HepG2 (cell line): ENCODE results near the gene SLC4A5. TPM values are rescaled to one million over a fixed set of nuclear protein-coding genes. Genes with fewer than 3 reads are reported as not detected.

Source experiments
- ATAC-seq: fragments of 200-7000 bp; cut with Tn5 transposase; 3 replicates; pipeline ENCODE4 v1.9.1; 2020; ENCODE audit warnings: mild to moderate bottlenecking, moderate library complexity
- BruUV-seq: library from RNA; stranded (reverse); fragments of 400-500 nt; replicated peaks from 2 replicates; lab custom pipeline; 2021; lab: Mats Ljungman, UMichigan
- CTCF ChIA-PET: fragments of 300-600 bp; formaldehyde crosslinking; extraction: SDS; loops from one replicate; lab custom pipeline; 2021; ENCODE audit warnings: low total read pairs, inconsistent platforms, low intra/inter-chr PET ratio; lab: Yijun Ruan, JAX
- POLR2A ChIA-PET: fragments of 350-600 bp; sonication (Branson Sonifier 250); formaldehyde crosslinking; loops from one replicate; lab custom pipeline; 2020; ENCODE audit warnings: antibody characterized with exemption, inconsistent platforms; lab: Yijun Ruan, JAX
- DNase-seq: peaks from one replicate; pipeline ENCODE4 v3.0.0-alpha.2; 2015; ENCODE audit warnings: low spot score
- FAIRE-seq: peaks from 3 replicates; lab custom pipeline; 2011; peaks lifted over from hg19 to GRCh38; lab: Jason Lieb, UNC
- H2AFZ ChIP-seq: one replicate; pipeline ENCODE4 v1.6.1; 2011; ENCODE audit warnings: low read length, inconsistent platforms
- H3K27ac ChIP-seq: fragments of 300-600 bp; 3 replicates; pipeline ENCODE4 v1.8.0; 2011; ENCODE audit warnings: mixed run types, mild to moderate bottlenecking, mixed read lengths, low read length, inconsistent platforms; ENCODE audit not compliant: insufficient read depth; ENCODE audit errors: extremely low read length
- H3K27me3 ChIP-seq, 2 experiments: fragments of 200-600 bp in 1 of 2; 2 replicates in 1 of 2; 3 replicates in 1 of 2; pipeline versions ENCODE4 v1.6.0 to v1.8.0; 2011; ENCODE audit warnings: low read length in 2 of 2, mild to moderate bottlenecking in 2 of 2, moderate library complexity in 2 of 2, inconsistent platforms in 1 of 2; ENCODE audit not compliant: insufficient read depth in 2 of 2, control insufficient read depth in 1 of 2
- H3K36me3 ChIP-seq, 2 experiments: fragments of 200-600 bp in 1 of 2; replicated peaks in 1 of 2; 2 replicates in 1 of 2; 3 replicates in 1 of 2; pipeline versions ENCODE4 v1.5.1 to v1.8.0; 2011; ENCODE audit warnings: low read length in 2 of 2, inconsistent platforms in 1 of 2; ENCODE audit not compliant: insufficient read depth in 2 of 2, control insufficient read depth in 1 of 2
- H3K4me1 ChIP-seq: 2 replicates; pipeline ENCODE4 v1.5.1; 2012; ENCODE audit warnings: low read length, inconsistent platforms; ENCODE audit not compliant: insufficient read depth
- H3K4me2 ChIP-seq: 2 replicates; pipeline ENCODE4 v1.6.0; 2011; ENCODE audit warnings: low read depth, low read length, inconsistent platforms
- H3K4me3 ChIP-seq, 3 experiments: fragments of 200-600 bp in 1 of 3; sonication (generic), shearing (Covaris generic) in 1 of 3; replicated peaks in 1 of 3; 2 replicates each; pipeline ENCODE4 v1.5.1; 2011 to 2016; ENCODE audit warnings: low read length in 3 of 3, inconsistent platforms in 2 of 3, low read depth in 2 of 3, mild to moderate bottlenecking in 2 of 3, control low read depth in 1 of 3, mixed read lengths in 1 of 3; ENCODE audit not compliant: insufficient read depth in 1 of 3
- H3K79me2 ChIP-seq: one replicate; pipeline ENCODE4 v1.6.1; 2011; ENCODE audit warnings: low read length, inconsistent platforms; ENCODE audit not compliant: insufficient read depth
- H3K9ac ChIP-seq: 2 replicates; pipeline ENCODE4 v1.6.0; 2011; ENCODE audit warnings: mild to moderate bottlenecking, low read depth, low read length, inconsistent platforms; ENCODE audit not compliant: insufficient read depth
- H3K9me3 ChIP-seq: 2 replicates; pipeline ENCODE4 v1.5.1; 2012; ENCODE audit warnings: mild to moderate bottlenecking, low read length
- H4K20me1 ChIP-seq: 2 replicates; pipeline ENCODE4 v1.6.0; 2011; ENCODE audit warnings: inconsistent platforms, mild to moderate bottlenecking, low read length, moderate library complexity; ENCODE audit not compliant: insufficient read depth
- NCOA5 ChIP-seq: sonication (generic); formaldehyde crosslinking; IDR thresholded peaks from 2 replicates; pipeline ENCODE4 v1.4.0; 2020; ENCODE audit warnings: missing genetic modification reagents
- PTBP1 ChIP-seq: fragments of 200-400 bp; formaldehyde crosslinking; IDR thresholded peaks from 2 replicates; pipeline ENCODE4 v1.6.1; 2018; ENCODE audit warnings: low read length, low read depth; ENCODE audit not compliant: poor library complexity, severe bottlenecking
- SIX1 ChIP-seq: sonication (generic); formaldehyde crosslinking; IDR thresholded peaks from 2 replicates; pipeline ENCODE4 v1.4.0; 2020; ENCODE audit warnings: missing genetic modification reagents, borderline replicate concordance
- TOPORS ChIP-seq: sonication (generic); formaldehyde crosslinking; IDR thresholded peaks from 2 replicates; pipeline ENCODE4 v1.8.0; 2023; ENCODE audit warnings: mild to moderate bottlenecking, missing genetic modification reagents
- ZMAT3 ChIP-seq: sonication (generic); formaldehyde crosslinking; conservative IDR thresholded peaks from 2 replicates; pipeline ENCODE4 v1.7.0; 2021; ENCODE audit warnings: missing genetic modification reagents
- ZNF12 ChIP-seq: sonication (generic); formaldehyde crosslinking; IDR thresholded peaks from 2 replicates; pipeline ENCODE4 v1.5.0; 2020; ENCODE audit warnings: missing genetic modification reagents
- ZNF33B ChIP-seq: sonication (generic); formaldehyde crosslinking; IDR thresholded peaks from 2 replicates; pipeline ENCODE4 v1.5.1; 2020; ENCODE audit warnings: mild to moderate bottlenecking, missing genetic modification reagents
- ZNF431 ChIP-seq: sonication (generic); formaldehyde crosslinking; IDR thresholded peaks from 2 replicates; pipeline ENCODE4 v1.9.0; 2022; ENCODE audit warnings: missing genetic modification reagents, low read depth, mild to moderate bottlenecking, borderline replicate concordance
- ZNF567 ChIP-seq: sonication (generic); formaldehyde crosslinking; IDR thresholded peaks from 2 replicates; pipeline ENCODE4 v1.8.1; 2023; ENCODE audit warnings: mild to moderate bottlenecking, missing genetic modification reagents, borderline replicate concordance
- ZNF724P ChIP-seq: sonication (generic); formaldehyde crosslinking; IDR thresholded peaks from 2 replicates; pipeline ENCODE4 v1.8.0; 2022; ENCODE audit warnings: missing genetic modification reagents, borderline replicate concordance
- ZSCAN29 ChIP-seq: sonication (generic); formaldehyde crosslinking; conservative IDR thresholded peaks from 2 replicates; pipeline ENCODE4 v1.4.0; 2020; ENCODE audit warnings: mild to moderate bottlenecking, missing genetic modification reagents
- in situ Hi-C: cut with HindIII; loops from 2 replicates; pipeline ENCODE4 v1.10.0; 2017; ENCODE audit warnings: low pct_unique_long_range_greater_than_20kb; ENCODE audit not compliant: extremely low pct_ligation_motif_present
- intact Hi-C: fragments of 100-400 bp; cut with micrococcal nuclease; formaldehyde crosslinking; loops from one replicate; pipeline ENCODE4 v1.10.0; 2022; ENCODE audit not compliant: unreplicated experiment
- polyA plus RNA-seq, 8 experiments: library from polyadenylated mRNA; depleted of rRNA in 3 of 8; stranded (reverse) in 7 of 8; unstranded in 1 of 8; fragments of >200 nt; fragmentation: Illumina TruSeq in 4 of 8; extraction: Trizol in 4 of 8; gene quantifications; 2 replicates each; pipeline versions ENCODE4 v1.2.1 to v1.2.3, GENCODE V29; 2011 to 2016; ENCODE audit warnings: low read depth in 4 of 8, missing spikeins in 1 of 8, mixed read lengths in 1 of 8; ENCODE audit not compliant: insufficient read depth in 1 of 8
- total RNA-seq, 5 experiments: library from RNA; depleted of rRNA; stranded (reverse); fragments of >200 nt; fragmentation: Illumina TruSeq; extraction: Trizol; gene quantifications; 2 replicates each; pipeline ENCODE4 v1.2.3, GENCODE V29; 2016; ENCODE audit warnings: low read depth in 1 of 5
- TF ChIP-seq, protein P1 (sequence below): sonication (generic); formaldehyde crosslinking; IDR thresholded peaks from 2 replicates; pipeline ENCODE4 v1.8.0; 2022; ENCODE audit warnings: missing genetic modification reagents, mild to moderate bottlenecking, moderate library complexity, borderline replicate concordance

The SLC4A5 gene
- total and polyA plus RNA-seq, 2 of the 13 experiments (the other 11 are each of a cell fraction or from before 2014, with no cell fraction given), result 0.50 TPM; not detected in 1

- no TSS peak for BruUV-seq
- H4K20me1 ChIP-seq, result no peaks in the 10 kb centered on the region
- no peaks in the 10 kb centered on the region for H3K27me3 ChIP-seq
- no peak overlapping the region for H3K4me3 ChIP-seq
- H3K27ac ChIP-seq, result no peak overlapping the region
- FAIRE-seq, result no peak
- in situ Hi-C loops (no loop called here), intact Hi-C loops (no loop called here)
- H3K79me2 ChIP-seq, result no peaks in the 10 kb centered on the region
- no peaks in the 10 kb centered on the region for H3K4me1 ChIP-seq
- no peak overlapping the region for H2AFZ ChIP-seq
- ChIA-PET POLR2A (no interaction called here), CTCF (no interaction called here)
- H3K9me3 ChIP-seq, result no peaks in the 10 kb centered on the region
- no peak for ATAC-seq
- no peak overlapping the region for H3K9ac ChIP-seq
- peaks cover 14 to 31% of the 10 kb centered on the region in 2 experiments; a peak in 4 of 5 replicates for H3K36me3 ChIP-seq
- H3K4me2 ChIP-seq, result no peak overlapping the region
- TF ChIP-seq ZNF724P (no peak), ZNF33B (CRISPR knock-in tag) (no peak), ZMAT3 (CRISPR knock-in tag) (no peak), ZNF567 (CRISPR knock-in tag) (no peak), SIX1 (no peak), TOPORS (CRISPR knock-in tag) (no peak), NCOA5 (CRISPR knock-in tag) (no peak), ZNF431 (no peak), PTBP1 (no peak), ZNF12 (CRISPR knock-in tag) (no peak), ZSCAN29 (CRISPR knock-in tag) (no peak)
- TF ChIP-seq, protein P1, sequence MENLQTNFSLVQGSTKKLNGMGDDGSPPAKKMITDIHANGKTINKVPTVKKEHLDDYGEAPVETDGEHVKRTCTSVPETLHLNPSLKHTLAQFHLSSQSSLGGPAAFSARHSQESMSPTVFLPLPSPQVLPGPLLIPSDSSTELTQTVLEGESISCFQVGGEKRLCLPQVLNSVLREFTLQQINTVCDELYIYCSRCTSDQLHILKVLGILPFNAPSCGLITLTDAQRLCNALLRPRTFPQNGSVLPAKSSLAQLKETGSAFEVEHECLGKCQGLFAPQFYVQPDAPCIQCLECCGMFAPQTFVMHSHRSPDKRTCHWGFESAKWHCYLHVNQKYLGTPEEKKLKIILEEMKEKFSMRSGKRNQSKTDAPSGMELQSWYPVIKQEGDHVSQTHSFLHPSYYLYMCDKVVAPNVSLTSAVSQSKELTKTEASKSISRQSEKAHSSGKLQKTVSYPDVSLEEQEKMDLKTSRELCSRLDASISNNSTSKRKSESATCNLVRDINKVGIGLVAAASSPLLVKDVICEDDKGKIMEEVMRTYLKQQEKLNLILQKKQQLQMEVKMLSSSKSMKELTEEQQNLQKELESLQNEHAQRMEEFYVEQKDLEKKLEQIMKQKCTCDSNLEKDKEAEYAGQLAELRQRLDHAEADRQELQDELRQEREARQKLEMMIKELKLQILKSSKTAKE (CRISPR knock-in tag), result no peak
- DNase-seq, result no peak
Measured at GRCh38 chr2:74357627-74358026, 14.4 kb upstream of the SLC4A5 start.
